IPS-NIHi7 (cell line): ENCODE results near the gene SLC44A2.

Experiments used
- DNase-seq: peaks from one replicate; pipeline ENCODE4 v3.0.0; 2012; ENCODE audit warnings: mixed read lengths; ENCODE audit errors: extremely low spot score

Gene SLC44A2

GRCh38 chr19:10625003-10625761 lies at the start of gene SLC44A2:
Gene SLC44A2, plus strand, starts transcription at chr19:10625553. Its CDS starts 81 bp downstream, at chr19:10625634.
- peak; percentile 98 for DNase-seq

GRCh38 chr19:10577951-10578350 lies 47.4 kb upstream of the SLC44A2 start:
- no peak for DNase-seq

- peak; percentile 77 for DNase-seq
Measured at GRCh38 chr19:10580979-10581631, 44.2 kb upstream of the SLC44A2 start.

- DNase-seq = no peak
Measured at GRCh38 chr19:10582091-10582490, 43.3 kb upstream of the SLC44A2 start.

DNA sequence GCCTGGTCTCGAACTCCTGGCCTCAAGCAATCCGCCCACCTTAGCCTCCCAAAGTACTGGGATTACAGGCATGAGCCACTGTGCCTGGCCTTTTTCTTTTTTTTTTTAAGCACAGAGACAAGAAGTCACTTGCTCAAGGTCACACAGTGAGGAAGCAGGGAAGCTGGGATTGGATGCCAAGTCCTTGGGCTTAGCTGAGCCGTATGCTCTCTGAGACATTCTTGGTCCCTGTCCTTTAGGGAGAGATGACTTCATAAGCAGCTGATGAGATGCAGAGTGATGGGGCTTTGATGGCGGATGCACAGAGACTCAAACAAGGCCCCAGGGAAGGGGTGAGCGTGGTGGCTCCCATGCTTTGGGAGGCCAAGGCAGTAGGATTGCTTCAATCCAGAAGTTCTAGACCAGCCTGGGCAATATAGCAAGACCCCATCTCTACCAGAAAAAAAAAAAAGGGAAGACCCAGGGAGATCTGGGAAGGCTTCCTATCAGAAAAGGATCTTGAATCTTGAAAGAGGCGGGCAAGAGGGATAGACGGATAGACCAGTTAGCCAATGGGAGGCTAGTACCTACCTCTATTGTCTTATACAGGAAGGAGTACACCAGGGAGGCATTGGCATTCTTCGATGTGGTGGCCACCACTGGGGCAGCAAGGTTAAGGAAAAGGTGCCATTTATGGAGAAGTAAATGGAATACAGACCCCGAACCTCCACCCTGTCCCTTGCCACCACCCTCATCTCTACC lies 42.1 kb upstream of the SLC44A2 start:
- DNase-seq = no peak

DNA sequence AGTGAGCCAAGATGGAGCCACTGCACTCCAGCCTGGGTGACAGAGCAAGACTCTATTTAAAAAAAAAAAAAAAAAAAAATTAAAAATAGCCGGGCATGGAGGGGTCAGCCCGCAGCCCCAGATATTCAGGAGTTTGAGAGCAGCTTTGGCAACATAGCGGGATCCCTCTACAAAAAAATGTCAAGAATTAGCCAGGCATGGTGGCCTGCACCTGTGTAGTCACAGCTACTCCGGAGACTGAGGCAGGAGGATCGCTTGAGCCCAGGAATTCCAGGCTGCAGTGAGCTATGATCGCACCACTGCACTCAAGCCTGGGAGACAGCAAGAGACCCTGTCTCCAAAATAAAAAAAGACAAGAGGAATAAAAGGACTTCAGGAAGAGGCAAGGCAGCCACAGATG lies 39.0 kb upstream of the SLC44A2 start:
- DNase-seq = no peak

GRCh38 chr19:10587022-10587838 lies 38.1 kb upstream of the SLC44A2 start, which contains the start of gene AP1M2:
Gene AP1M2, minus strand, starts transcription at chr19:10587312. Its CDS starts 81 bp downstream, at chr19:10587231.
- peak; percentile 74 for DNase-seq

- no peak for DNase-seq
Measured at GRCh38 chr19:10587839-10588150, 37.6 kb upstream of the SLC44A2 start.

- no peak for DNase-seq
Measured at GRCh38 chr19:10593148-10593547, 32.2 kb upstream of the SLC44A2 start.

DNA sequence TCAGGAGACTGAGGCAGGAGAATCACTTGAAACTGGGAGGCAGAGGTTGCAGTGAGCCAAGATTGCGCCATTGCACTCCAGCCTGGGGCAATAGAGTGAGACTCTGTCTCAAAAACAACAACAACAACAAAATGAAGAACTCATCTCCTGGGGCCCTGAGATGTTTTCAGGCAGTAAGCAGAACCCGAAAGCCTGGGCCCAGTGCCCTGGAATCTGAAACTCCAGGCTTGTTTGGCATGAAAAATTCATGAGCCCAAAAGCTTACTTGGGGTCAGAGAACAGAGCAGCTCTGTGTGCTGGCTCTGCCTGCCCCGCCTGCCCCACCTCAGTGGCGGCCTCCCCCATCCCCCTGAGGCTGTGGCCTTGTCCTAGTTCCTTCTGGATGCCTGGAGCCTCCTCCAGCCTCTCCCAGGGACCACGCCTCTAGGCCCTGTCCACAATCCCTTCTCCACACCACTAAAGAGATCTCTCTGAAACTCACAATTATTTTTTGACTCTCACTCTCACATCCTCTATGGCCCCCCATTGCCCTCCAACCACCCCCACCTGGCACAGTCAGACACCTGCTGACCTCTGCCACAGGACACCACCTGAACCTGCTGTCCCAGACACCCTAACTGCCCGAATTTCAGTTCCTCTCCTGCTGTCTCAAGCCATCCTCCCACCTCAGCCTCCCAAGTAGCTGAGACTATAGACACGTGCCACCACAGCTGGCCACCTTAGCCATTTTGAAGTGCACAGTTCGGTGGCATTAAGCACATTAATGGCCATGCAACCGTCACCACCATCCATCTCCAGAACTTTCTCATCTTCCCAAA lies 31.3 kb upstream of the SLC44A2 start:
- DNase-seq = no peak

DNA sequence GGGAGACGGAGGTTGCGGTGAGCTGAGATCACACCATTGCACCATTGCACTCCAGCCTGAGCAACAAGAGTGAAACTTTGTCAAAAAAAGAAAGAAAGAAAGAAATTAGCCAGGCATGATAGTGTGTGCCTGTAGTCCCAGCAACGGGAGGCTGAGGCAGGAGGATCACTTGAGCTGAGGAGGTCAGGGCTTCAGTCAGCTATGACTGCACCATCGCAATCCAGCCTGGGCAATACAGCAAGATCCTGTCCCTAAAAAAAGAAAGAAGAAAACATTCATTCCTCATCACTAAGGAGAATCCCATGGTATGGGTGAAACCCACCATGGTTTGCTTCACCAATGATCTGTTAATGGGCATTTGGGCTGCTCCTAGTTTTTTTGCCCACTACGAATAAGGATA lies 25.2 kb upstream of the SLC44A2 start:
- no peak for DNase-seq

GRCh38 chr19:10601999-10602329 lies 23.4 kb upstream of the SLC44A2 start:
- no peak for DNase-seq

DNA sequence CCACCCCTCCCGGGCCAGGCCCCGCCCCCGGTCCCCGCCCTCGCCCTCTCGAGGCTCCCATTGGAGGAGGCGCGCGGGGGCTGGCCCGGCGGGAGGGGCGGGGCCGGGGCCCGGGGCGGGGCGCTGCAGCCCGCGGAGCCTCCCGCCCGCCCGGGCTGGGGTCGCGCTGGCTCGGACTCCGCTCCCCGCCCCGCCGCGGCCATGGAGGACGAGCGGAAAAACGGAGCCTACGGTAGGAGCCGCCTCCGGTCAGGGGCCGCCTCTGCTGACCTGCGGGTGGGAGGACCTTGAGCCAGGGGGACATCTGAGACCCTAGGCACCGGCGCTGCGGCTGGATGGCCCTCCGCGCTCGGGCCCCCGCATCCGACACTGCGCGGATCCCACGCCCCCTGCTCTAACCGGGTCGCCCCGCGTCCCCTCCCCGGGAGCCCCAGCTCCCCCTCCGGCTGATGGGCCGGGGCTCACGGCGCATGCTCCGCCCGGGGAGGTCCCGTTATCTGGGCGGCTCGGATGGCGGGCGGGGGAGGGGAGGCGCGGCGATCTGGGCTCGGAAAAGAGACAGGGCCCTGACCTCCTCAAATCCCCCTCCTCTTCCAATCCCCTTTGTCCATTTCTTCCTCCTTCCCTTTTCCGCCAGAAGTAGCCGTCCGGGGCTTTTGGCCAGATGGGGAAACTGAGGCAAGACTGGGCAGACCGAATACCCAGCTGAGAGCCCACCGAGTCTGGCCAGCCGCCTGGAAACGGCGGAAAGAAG lies 22.8 kb upstream of the SLC44A2 start:
- DNase-seq = peak; percentile 99

DNA sequence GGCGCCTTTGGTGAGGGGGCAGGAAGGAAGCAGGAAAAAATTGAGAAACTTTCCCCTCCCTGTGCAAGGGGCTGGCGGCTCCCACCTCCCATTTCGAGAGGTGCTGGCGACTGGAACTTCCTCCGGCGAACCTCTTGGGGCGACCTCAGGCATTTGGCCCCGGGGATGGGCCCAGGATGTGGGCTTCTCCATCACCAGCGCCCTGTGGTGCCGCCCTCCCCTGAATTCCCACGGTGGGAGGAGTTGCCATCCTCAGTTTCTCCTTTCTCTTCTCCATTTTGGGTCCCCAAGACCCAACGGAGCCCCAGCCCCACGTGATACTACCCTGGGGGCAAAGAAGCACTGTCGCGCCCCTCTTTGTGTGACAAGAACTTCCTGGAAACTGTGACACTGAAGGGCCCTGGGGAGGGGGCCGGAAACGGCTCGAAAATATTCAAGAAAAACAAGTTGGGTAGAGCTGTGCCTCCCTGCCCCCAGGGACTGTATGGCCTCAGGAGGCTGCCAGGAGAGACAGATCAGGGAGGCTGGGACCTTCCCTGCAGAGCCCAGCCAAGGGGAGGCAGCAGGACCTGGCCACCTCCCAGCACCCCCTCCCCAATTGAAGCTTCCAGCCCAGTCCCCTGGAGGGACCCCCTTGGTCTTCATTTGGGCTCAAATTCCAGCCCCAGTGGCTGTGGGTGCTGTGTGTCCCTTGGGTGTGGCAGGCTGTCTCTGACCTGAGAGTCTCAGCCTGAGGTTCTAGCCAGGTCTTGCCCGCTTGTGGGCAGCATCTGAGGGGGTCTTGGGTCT lies 22.1 kb upstream of the SLC44A2 start:
- DNase-seq = no peak

GRCh38 chr19:10603873-10604459 lies 21.4 kb upstream of the SLC44A2 start:
- no peak for DNase-seq

GRCh38 chr19:10604460-10604980 lies 20.8 kb upstream of the SLC44A2 start:
- DNase-seq = no peak

- DNase-seq = no peak
Measured at GRCh38 chr19:10611907-10612306, 13.4 kb upstream of the SLC44A2 start.

DNA sequence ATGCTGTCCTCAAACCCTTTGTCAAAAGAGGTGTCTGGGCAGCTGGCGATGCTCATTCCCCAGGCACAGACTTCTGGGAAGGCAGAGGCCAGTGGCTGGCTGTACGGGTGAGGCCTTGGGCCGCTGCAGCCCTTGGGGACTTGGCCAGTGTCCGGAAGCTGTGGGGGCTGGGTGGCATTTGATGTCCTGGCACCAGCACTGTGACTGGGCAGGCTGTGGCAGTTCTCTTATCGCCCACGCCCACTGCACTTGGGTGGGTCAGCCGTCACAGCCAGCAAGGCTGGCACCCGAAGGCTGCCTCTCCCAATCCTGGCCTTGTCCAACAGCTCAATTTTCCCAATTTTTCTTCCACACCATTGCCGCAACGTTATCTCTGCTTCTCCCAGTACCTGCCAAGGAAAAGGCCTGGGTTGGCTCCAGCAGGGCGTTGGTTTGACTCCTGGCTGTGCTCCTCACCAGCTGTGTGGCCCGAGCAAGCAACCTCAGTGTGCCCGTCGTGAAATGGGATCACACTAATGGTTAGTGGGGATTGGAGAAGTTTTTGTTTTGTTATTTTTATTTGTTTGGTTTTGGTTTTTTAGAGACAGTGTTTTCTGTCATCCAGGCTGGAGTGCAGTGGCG lies 12.7 kb upstream of the SLC44A2 start:
- DNase-seq = peak; percentile 8
